Dorsolateral prefrontal cortex (tissue), 118 donors: ENCODE data around the gene PRKCZ. TPM values are rescaled to one million over a fixed set of nuclear protein-coding genes. Genes with fewer than 3 reads are reported as not detected.

Experiments used
- total RNA-seq, 120 experiments: library from RNA; stranded (reverse); gene quantifications; one replicate each; pipeline versions ENCODE4 v1.2.3 to v1.2.4, GENCODE V29; 2022

The PRKCZ gene
- total RNA-seq, 120 experiments from 2014 or later: 113 to 225 (median 176) TPM

Other genes with a start within 250 kb of the PRKCZ start
- gene GNB1, start 159.3 kb upstream of the PRKCZ start, total RNA-seq: 100 to 1,000 TPM; 375 to 847 (median 628) TPM
- gene CALML6, start 135.2 kb upstream of the PRKCZ start, total RNA-seq: 1 to 10 TPM in 79 of 120 experiments, under 1 TPM in 38, not detected in 3; 0.25 to 4.5 (median 1.2) TPM
- gene TMEM52, start 131.1 kb upstream of the PRKCZ start, total RNA-seq: 1 to 10 TPM in 71 of 120 experiments, under 1 TPM in 34, not detected in 15; 0.40 to 4.5 (median 1.4) TPM
- 10 to 100 TPM in 85 of 120 experiments, 1 to 10 TPM in 35; 3.1 to 23.8 (median 12.0) TPM for gene CFAP74, start 46.6 kb upstream of the PRKCZ start, total RNA-seq
- 100 to 1,000 TPM in 62 of 120 experiments, 10 to 100 TPM in 58; 24.7 to 182 (median 102) TPM for gene GABRD, start 31.1 kb upstream of the PRKCZ start, total RNA-seq
- gene FAAP20, start 144.4 kb downstream of the PRKCZ start, total RNA-seq: 10 to 100 TPM; 21.8 to 56.4 (median 36.0) TPM
- gene SKI, start 177.9 kb downstream of the PRKCZ start, total RNA-seq: 100 to 1,000 TPM in 27 of 120 experiments, 10 to 100 TPM in 93; 65.3 to 147 (median 87.5) TPM